GM18505 (cell line): ENCODE data around the gene BPIFB6.

ENCODE experiments used
- ATAC-seq: cut with Tn5 transposase; IDR thresholded peaks from one replicate; pipeline ENCODE4 v1.9.1; 2021; ENCODE audit not compliant: unreplicated experiment
- POLR2A ChIP-seq: IDR thresholded peaks from 4 replicates; pipeline ENCODE4 v1.6.1; 2011; ENCODE audit warnings: borderline replicate concordance; ENCODE audit not compliant: insufficient read depth, insufficient read length; ENCODE audit errors: extremely low read depth

The BPIFB6 gene

DNA sequence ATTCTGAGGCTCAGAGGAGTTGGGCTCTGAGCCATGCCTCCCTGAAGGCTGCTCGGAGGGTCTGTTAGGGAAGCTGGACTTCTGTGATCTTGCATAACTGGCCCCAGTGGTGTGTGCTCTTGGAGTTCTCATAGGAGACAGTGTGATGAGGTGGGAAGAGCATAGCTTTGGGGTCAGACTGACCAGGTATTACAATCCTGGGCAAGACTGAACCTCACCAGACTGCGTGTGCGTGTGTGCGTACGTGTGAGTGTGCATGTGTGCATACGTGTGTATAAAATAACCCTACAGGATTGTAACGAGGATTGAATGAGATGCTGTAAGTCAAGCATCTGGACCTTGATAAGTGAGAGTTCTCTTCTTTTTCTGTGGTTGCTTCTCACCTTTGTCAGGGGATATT is 13.9 kb upstream of the BPIFB6 start:
- no peak for TF ChIP-seq POLR2A
- ATAC-seq: no peak

DNA sequence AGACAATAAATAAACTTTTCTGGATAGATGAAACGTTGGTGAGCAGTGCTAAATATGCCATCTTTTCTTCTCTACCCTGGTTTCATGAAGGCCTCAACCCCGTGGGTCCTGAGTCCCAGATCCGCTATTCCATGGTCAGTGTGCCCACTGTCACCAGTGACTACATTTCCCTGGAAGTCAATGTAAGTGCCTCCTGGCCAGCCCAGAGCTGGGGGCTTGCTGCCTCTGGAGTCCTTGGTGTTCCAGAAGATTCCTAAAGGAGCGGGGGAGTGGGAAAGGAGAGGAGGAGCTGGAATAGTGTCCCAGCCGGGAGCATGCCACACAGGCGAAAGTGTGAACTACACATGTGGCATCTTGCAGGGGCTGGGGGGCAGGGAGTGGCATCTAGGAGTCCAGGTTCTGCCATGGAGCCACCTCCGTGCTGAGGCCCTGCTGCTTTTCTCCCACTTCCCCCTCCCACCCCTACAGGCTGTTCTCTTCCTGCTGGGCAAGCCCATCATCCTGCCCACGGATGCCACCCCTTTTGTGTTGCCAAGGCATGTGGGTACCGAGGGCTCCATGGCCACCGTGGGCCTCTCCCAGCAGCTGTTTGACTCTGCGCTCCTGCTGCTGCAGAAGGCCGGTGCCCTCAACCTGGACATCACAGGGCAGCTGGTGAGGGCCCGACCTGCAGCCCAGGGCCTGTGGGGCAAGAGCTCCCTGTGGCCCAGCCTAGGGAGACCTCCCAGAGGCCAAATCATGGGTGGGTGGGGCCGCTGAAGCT is 13.1 kb upstream of the BPIFB6 start:
- no peak for ATAC-seq
- TF ChIP-seq POLR2A: no peak

DNA sequence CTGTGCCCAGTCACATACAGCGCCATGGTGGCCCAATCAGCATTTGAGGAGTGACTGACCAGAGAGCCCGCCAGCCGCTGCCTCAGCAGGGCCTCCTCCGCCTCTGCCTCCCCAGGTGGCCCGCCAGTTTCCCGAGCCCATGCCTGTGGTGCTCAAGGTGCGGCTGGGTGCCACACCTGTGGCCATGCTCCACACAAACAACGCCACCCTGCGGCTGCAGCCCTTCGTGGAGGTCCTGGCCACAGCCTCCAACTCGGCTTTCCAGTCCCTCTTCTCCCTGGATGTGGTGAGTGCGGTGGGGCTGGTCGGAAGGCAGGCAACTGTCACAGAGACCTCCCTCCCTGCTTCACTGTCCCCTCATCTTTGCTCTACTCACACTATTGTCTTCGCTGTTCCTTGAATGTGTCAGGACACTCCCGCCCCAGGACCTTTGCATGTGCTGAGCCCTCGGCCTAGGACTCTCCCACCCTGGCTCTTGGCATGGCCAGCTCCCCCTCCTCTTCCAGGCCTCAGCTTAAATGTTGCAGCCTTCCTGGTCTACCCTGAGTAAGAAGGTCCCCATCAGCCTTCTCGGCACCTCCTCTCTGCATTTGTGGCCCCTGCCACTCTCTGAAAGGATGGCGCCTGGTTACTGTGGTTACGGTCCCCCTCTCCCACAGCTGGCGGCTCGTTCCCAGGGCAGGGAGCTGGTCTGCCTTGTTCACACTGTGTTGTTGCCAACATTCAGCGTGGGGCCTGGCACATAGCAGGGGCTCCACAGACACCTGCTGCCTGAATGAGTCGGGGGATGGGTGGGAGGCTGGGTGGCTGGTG is 11.8 kb upstream of the BPIFB6 start:
- no peak for TF ChIP-seq POLR2A
- no peak for ATAC-seq

DNA sequence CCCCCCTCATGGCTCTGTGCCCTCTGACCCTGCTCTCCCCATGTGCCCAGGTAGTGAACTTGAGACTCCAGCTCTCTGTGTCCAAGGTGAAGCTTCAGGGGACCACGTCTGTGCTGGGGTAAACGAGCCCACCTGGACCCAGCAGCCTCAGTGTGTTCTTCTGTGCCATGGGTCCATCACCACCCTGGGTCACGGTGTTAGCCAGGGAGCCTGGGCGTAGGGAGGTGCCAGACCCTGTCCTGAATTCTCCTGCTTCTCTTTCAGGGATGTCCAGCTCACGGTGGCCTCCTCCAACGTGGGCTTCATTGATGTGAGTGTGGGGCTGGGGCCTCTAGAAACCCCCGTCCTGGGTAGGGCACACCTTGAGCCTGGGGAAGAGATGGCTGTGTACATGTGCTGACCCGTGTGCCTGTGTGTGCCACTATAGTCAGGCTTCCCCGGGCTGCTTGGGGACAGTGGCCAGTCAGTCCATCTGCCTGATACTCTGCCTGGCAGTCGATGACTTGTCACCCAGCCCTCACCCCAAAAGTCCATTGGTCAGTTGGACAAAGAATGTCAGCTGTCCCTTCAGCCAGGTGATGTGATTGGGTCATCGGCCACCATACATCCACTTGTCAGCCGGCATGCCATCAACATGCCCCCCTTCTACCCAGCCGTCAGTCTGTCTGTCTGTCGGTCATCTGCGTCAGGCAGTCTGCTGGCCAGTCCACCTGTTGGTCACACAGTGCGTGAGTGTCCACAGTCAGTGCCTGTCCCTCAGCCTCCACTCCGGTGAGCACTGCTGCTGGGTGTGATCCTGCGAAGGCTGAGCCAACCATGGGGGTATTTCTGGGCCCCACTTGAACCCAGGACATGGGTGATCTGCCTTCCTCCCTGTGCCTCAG is 10.9 kb upstream of the BPIFB6 start:
- ATAC-seq: no peak
- TF ChIP-seq POLR2A: no peak

DNA sequence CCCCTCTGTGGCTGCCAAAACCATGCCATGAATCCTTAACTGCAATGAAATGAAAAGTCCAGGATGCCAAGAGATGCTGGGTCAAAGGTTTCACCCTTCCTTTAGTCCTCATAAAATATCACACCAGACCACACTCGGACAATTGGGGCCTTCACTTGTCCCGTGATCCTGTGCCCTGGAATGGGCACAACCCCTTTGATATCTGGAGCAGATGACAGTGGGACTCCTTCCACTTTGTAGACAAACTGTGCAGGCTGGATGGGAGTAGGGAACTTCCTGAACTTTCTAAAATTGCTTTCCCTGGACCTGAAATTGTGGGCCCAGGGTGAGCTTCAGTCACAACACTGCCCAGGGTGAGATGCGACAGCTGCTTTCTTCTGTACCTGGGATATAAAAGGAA is 9.6 kb upstream of the BPIFB6 start:
- no peak for ATAC-seq
- no peak for TF ChIP-seq POLR2A

DNA sequence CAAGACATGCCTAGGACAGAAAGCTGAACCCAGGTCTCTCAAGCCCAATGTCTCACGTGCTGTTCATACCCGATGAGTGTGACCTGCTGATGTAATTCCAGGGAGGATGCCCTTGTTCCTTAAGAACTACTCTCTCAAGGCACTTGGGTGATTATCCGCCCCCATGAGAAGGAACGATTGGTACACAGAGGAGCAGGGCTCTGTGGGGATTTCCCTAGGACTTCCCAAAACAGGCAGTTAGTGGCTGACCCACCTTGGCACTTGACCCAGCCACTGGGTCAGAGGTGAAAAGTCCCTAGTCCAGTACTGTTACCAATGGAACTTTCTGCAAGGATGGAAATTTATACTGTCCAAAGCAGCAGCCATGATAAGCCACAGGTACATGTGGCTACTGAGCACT is 9.2 kb upstream of the BPIFB6 start:
- no peak for ATAC-seq
- TF ChIP-seq POLR2A: no peak

DNA sequence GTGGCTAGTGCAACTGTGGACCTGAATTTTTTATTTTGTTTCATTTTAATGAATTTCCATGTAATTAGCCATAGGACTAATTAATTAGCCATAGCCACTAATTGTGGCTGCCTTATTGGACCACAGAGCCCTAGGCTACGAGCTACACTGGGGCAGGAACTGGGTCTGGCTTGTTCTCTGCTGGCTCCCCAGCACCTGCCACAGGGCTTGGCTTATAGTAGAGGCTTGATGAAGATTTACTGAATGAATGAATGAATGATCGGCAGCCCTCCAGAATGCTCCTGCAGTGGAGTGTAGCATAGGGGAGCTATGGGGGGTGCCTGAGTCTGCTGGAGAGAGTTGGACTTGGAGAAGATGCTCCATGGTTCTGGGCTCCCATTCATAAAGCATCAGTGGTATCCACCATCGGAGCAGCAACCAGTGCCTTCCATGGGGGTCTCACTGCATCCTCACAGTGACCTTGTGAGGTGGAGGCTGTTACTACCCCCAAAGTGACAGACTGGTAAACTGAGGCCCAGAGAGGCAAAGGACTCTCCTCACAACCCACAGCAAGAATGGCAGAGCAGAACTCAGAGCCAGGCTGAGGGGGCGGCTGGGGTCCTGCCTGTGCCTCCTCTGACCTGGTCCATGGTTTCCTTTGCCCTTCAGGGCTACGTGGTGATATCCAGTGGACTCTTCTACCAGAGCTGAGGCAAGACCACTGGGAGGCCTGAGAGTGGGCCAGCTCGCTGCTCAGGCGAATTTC is 8.6 kb upstream of the BPIFB6 start:
- TF ChIP-seq POLR2A: no peak
- ATAC-seq: no peak

DNA sequence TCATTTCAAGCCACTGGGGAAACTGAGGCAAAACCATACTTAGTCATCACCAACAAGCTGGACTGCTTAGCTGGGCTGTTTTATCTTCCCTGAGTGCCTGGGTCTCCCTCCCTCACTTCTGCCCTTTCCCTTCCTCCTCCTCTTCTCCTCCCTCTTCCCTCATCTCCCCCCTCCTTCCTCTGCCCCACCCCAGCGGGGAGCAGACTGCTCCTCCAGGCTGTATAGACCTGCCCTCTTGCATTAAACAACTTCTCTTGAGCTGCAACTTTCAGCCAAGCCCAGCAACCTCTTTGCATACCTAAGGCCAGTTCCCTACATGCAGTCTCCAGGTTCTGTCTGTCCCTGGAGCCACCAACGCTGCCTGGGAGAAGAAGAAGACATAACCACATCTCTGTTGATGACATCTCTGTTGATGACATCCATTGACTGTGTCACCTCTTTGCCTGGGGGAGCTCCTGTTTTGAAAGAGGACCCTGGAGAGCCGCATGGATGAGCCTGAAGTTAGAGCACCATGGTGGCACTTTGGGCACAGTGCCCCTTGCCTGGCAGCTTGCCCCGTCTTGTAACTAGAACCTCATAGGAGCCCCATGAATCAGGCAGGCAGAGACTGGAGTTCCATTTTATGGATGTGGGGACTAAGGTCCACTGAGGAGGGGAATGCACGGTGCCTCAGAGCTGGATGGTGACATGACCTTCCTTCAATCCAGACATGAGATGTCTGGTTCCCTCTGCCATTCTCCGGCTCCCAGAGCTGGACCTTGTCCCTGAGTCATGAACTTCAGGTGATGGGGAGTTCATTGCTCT is 7.8 kb upstream of the BPIFB6 start:
- no peak for ATAC-seq

DNA sequence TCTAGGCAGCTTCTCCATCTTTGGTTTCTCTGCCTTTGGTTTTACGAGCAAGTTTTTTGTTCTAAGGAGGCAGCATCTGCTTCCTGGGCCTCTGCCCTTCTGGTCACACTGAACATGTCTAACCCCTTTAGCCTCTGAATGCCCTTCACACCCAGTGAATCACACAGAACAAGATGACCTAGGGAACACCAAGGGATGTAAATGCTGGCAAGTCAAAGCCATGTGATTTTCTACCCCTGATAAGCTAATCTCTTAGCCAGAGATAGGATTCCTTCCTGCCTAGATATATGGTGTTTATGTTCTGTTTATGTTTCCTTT is 7.2 kb upstream of the BPIFB6 start:
- ATAC-seq: no peak
- TF ChIP-seq POLR2A: no peak

More for the DNA sequence above, 7.8 kb upstream of the BPIFB6 start:
- no peak for TF ChIP-seq POLR2A

DNA sequence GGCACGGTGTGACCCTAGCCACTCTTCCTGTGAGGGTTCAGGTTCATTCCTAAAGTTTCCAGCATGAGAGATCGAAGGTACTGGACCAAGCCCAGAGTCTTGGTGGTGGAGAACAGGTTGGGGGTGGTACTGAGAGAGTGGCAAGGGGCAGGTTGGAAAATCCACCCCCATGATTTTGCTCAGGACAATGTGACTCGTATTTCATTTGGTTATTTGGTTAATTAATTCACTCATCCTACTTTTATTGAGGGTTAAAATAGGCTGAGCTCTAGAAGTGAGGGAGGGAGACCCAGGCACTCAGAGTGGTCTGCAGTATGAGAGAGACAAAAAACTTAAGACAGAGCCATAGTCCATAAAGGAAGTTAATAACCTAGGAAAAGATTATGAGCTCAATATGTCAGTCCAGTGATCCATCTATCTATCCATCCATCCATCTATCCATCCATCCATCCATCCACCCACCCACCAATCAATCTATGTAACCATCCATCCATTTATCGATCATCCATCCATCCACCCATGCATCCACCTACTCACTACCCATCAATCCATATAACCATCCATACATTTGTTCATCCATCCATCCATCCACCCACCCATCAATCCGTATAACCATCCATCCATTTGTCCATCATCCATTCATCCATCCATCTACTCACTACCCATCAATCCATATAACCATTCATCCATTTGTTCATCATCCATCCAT is 6.7 kb upstream of the BPIFB6 start:
- ATAC-seq: no peak
- no peak for TF ChIP-seq POLR2A

DNA sequence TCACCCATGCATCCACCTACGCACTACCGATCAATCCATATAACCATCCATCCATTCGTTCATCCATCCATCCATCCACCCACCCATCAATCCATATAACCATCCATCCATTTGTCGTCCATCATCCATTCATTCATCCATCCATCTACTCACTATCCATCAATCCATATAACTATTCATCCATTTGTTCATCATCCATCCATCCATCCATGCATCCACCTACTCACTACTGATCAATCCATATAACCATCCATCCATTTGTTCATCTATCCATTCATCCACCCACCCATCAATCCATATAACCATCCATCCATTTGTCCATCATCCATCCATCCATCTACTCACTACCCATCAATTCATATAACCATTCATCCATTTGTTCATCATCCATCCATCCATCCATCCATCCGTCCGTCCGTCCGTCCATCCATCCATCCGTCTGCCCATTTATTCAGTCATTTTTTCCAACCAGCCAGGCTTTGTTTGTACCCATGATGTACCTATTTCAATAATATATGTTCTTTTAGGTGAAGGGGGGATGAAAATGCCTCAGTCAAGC is 6.1 kb upstream of the BPIFB6 start:
- no peak for TF ChIP-seq POLR2A

More for the DNA sequence above, 6.1 kb upstream of the BPIFB6 start:
- ATAC-seq: no peak
